K562 (cell line): ENCODE measurements around the gene ATG10. TPM values are rescaled to one million over a fixed set of nuclear protein-coding genes. Genes with fewer than 3 reads are reported as not detected.
A peak's percentile ranks its signal among the peaks of the same experiment; 100 is the strongest.

Experiments used
- ATF6 ChIP-seq: sonication (generic); formaldehyde crosslinking; IDR thresholded peaks from 2 replicates; pipeline ENCODE4 v1.4.0; 2020; ENCODE audit warnings: mild to moderate bottlenecking, missing genetic modification reagents
- EGR1 ChIP-seq: fragments of 450-650 bp; conservative IDR thresholded peaks from 2 replicates; pipeline ENCODE4 v1.6.1; 2017; ENCODE audit warnings: mild to moderate bottlenecking
- ELK3 ChIP-seq: fragments of 450-650 bp; formaldehyde crosslinking; IDR thresholded peaks from 2 replicates; pipeline ENCODE4 v1.4.0; 2020; ENCODE audit warnings: mild to moderate bottlenecking
- HDAC1 ChIP-seq, 2 experiments: fragments of 450-650 bp; IDR thresholded peaks; 2 replicates each; pipeline ENCODE4 v1.6.1; 2016 to 2017; ENCODE audit warnings: inconsistent platforms in 1 of 2, mild to moderate bottlenecking in 1 of 2, moderate library complexity in 1 of 2
- HINFP ChIP-seq: fragments of 450-650 bp; conservative IDR thresholded peaks from 2 replicates; pipeline ENCODE4 v1.6.1; 2016; ENCODE audit warnings: missing genetic modification characterization, low read depth, mild to moderate bottlenecking, control low read depth, missing compliant biosample characterization
- HSF4 ChIP-seq: fragments of 250-450 bp; sonication (Bioruptor Pico); IDR thresholded peaks from 2 replicates; pipeline ENCODE4 v2.1.2; 2022; ENCODE audit warnings: mild to moderate bottlenecking, moderate library complexity, borderline replicate concordance
- IRF9 ChIP-seq: fragments of 450-650 bp; IDR thresholded peaks from 2 replicates; pipeline ENCODE4 v1.6.1; 2016; ENCODE audit warnings: missing biosample characterization, missing genetic modification characterization
- KLF16 ChIP-seq: IDR thresholded peaks from 2 replicates; pipeline ENCODE4 v1.6.1; 2016; ENCODE audit warnings: antibody characterized with exemption
- MAZ ChIP-seq, 2 experiments: fragments of 450-650 bp in 1 of 2; sonication (generic) in 1 of 2; formaldehyde crosslinking; IDR thresholded peaks in 1 of 2; conservative IDR thresholded peaks in 1 of 2; 2 replicates each; pipeline versions ENCODE4 v1.4.0 to v1.5.0; 2020; ENCODE audit warnings: mild to moderate bottlenecking in 1 of 2, missing genetic modification reagents in 1 of 2
- MLX ChIP-seq, 2 experiments: fragments of 450-650 bp in 1 of 2; sonication (generic) in 1 of 2; formaldehyde crosslinking; conservative IDR thresholded peaks; 2 replicates each; pipeline versions ENCODE4 v1.4.0 to v1.8.1; 2020 to 2022; ENCODE audit warnings: mild to moderate bottlenecking in 1 of 2, missing genetic modification reagents in 1 of 2
- PHF8 ChIP-seq: fragments of 200-600 bp; sonication (generic); IDR thresholded peaks from 2 replicates; pipeline ENCODE4 v1.6.1; 2012; ENCODE audit warnings: mixed run types, mild to moderate bottlenecking, inconsistent platforms, low read length, moderate library complexity, borderline replicate concordance
- PKNOX1 ChIP-seq: fragments of 450-650 bp; IDR thresholded peaks from 2 replicates; pipeline ENCODE4 v1.6.1; 2016
- RB1 ChIP-seq: fragments of 450-650 bp; IDR thresholded peaks from 2 replicates; pipeline ENCODE4 v1.6.1; 2017; ENCODE audit warnings: low read depth, mild to moderate bottlenecking
- SAFB2 ChIP-seq: fragments of 200-400 bp; formaldehyde crosslinking; IDR thresholded peaks from 2 replicates; pipeline ENCODE4 v1.6.1; 2018; ENCODE audit warnings: borderline replicate concordance, low read length, low read depth, moderate library complexity; ENCODE audit not compliant: severe bottlenecking
- SMAD2 ChIP-seq: fragments of 150-350 bp; IDR thresholded peaks from 2 replicates; pipeline ENCODE4 v1.6.1; 2014; ENCODE audit warnings: low read depth, mild to moderate bottlenecking, low read length
- SMAD3 ChIP-seq: fragments of 450-650 bp; formaldehyde crosslinking; conservative IDR thresholded peaks from 2 replicates; pipeline ENCODE4 v1.4.0; 2020; ENCODE audit warnings: mild to moderate bottlenecking
- SMARCA4 ChIP-seq: fragments of 450-650 bp; IDR thresholded peaks from 2 replicates; pipeline ENCODE4 v1.6.1; 2016
- SOX6 ChIP-seq: fragments of 450-650 bp; IDR thresholded peaks from 2 replicates; pipeline ENCODE4 v1.6.1; 2014; ENCODE audit warnings: mild to moderate bottlenecking
- TCF7 ChIP-seq: sonication (generic); IDR thresholded peaks from 2 replicates; pipeline ENCODE4 v1.6.1; 2016; ENCODE audit warnings: antibody characterized with exemption, borderline replicate concordance
- TRIM28 ChIP-seq: fragments of 450-650 bp; IDR thresholded peaks from 2 replicates; pipeline ENCODE4 v1.6.1; 2017
- ZNF354B ChIP-seq: fragments of 250-450 bp; sonication (Bioruptor Pico); IDR thresholded peaks from 2 replicates; pipeline ENCODE4 v1.4.0; 2020
- ZNF75A ChIP-seq: fragments of 450-650 bp; formaldehyde crosslinking; IDR thresholded peaks from 2 replicates; pipeline ENCODE4 v1.4.0; 2020; ENCODE audit warnings: mild to moderate bottlenecking
- polyA plus RNA-seq, 8 experiments: library from polyadenylated mRNA; depleted of rRNA in 4 of 8; stranded (reverse) in 5 of 8; unstranded in 3 of 8; fragments of >200 nt; fragmentation: Nextera tagmentation in 2 of 8; fragmentation: Illumina TruSeq in 1 of 8; extraction: Ambion mirVana in 2 of 8; extraction: Trizol in 1 of 8; gene quantifications; 2 replicates each; pipeline versions ENCODE4 v1.2.1 to v1.2.3, GENCODE V29; 2011 to 2014; ENCODE audit warnings: inconsistent platforms in 1 of 8, missing spikeins in 1 of 8
- total RNA-seq, 7 experiments: library from RNA; depleted of rRNA in 6 of 7; stranded (reverse); fragments of >200 nt in 6 of 7; fragmentation: Illumina TruSeq in 2 of 7; extraction: Trizol in 2 of 7; gene quantifications; 2 replicates each; pipeline versions ENCODE4 v1.2.1 to v1.2.3, GENCODE V29; 2011 to 2021; ENCODE audit warnings: low replicate concordance in 1 of 7

Gene ATG10
- total and polyA plus RNA-seq, 9 of the 15 experiments (the other 6 are each of a cell fraction or from before 2014, with no cell fraction given), result 7.0 to 18.8 (median 14.6) TPM

- TF ChIP-seq SMAD3 (CRISPR knock-in tag), result peak; percentile 54; the same call in 1 of the 2 replicates
- TF ChIP-seq HSF4, result no peak
- no peak for TF ChIP-seq PKNOX1
- no peak; the same call in 1 of the 2 replicates for TF ChIP-seq ATF6 (CRISPR knock-in tag)
- TF ChIP-seq HDAC1 (IDR thresholded peaks at IDR 0.05), result peak in 1 of 2 experiments; percentile 95; a peak in 2 of 4 replicates
- TF ChIP-seq ELK3 (CRISPR knock-in tag), result no peak
- TF ChIP-seq TRIM28, result no peak
- no peak for TF ChIP-seq SMARCA4
- TF ChIP-seq KLF16, result no peak
- peak; percentile 79; the same call in 1 of the 2 replicates for TF ChIP-seq RB1
- no peak for TF ChIP-seq ZNF354B
- TF ChIP-seq IRF9 (tag), result no peak
- TF ChIP-seq SMAD2, result no peak
- TF ChIP-seq ZNF75A (CRISPR knock-in tag), result no peak
- TF ChIP-seq MLX (CRISPR knock-in tag; conservative IDR thresholded peaks at IDR 0.05), result no peak
- no peak for TF ChIP-seq EGR1
- no peak for TF ChIP-seq SAFB2
- TF ChIP-seq HINFP (tag), result no peak
- TF ChIP-seq PHF8, result peak; percentile 93
- TF ChIP-seq SOX6, result no peak; the same call in 1 of the 2 replicates
- peak in 1 of 2 experiments; percentile 53; a peak in 3 of 4 replicates for TF ChIP-seq MAZ (CRISPR knock-in tag; conservative IDR thresholded peaks at IDR 0.05 in 1 of 2, IDR thresholded peaks at IDR 0.05 in 1 of 2)
- no peak; the same call in 1 of the 2 replicates for TF ChIP-seq TCF7
Observed at GRCh38 chr5:82277987-82278710, 306.3 kb downstream of the ATG10 start, which contains the start of gene RPS23 (continued).
